ENCODE results near the gene SLC25A1. TPM values are rescaled to one million over a fixed set of nuclear protein-coding genes. Genes with fewer than 3 reads are reported as not detected.

Gene SLC25A1
- total RNA-seq, 1 donor from 2014 or later, result 63.0 TPM

DNA sequence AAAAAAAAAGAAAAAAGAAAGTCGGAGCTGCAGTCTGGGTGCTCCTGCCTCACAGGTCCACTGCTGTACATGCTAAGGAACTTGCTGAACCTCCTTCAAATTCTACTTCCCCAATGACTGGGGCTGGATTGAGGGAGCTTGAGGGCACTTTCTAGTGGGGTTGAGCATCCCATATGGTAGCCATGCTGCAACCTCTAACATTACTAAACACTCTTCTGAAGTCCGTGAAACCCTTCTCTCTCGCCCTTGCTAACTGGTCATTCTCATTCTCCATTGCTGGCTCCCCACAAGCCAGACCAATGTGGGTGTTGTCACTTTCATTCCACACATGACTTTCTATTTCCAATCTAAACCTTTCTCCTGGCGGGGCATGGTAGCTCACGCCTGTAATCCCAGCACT is 35.3 kb downstream of the SLC25A1 start:
- H3K4me1 ChIP-seq, result peaks cover 8% of the 10 kb centered on the region
- intact Hi-C loops (cut with DNase I), result no loop called here
- no peak for ATAC-seq
- H3K36me3 ChIP-seq, result peaks cover 45% of the 10 kb centered on the region
- DNase-seq, result no peak
- peaks cover 10% of the 10 kb centered on the region for H3K27me3 ChIP-seq
- TF ChIP-seq, protein P1, sequence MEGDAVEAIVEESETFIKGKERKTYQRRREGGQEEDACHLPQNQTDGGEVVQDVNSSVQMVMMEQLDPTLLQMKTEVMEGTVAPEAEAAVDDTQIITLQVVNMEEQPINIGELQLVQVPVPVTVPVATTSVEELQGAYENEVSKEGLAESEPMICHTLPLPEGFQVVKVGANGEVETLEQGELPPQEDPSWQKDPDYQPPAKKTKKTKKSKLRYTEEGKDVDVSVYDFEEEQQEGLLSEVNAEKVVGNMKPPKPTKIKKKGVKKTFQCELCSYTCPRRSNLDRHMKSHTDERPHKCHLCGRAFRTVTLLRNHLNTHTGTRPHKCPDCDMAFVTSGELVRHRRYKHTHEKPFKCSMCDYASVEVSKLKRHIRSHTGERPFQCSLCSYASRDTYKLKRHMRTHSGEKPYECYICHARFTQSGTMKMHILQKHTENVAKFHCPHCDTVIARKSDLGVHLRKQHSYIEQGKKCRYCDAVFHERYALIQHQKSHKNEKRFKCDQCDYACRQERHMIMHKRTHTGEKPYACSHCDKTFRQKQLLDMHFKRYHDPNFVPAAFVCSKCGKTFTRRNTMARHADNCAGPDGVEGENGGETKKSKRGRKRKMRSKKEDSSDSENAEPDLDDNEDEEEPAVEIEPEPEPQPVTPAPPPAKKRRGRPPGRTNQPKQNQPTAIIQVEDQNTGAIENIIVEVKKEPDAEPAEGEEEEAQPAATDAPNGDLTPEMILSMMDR (IDR thresholded peaks at IDR 0.05), result no peak
- H3K9me3 ChIP-seq, result no peaks in the 10 kb centered on the region
- peak overlapping the region; percentile 97 for H3K4me3 ChIP-seq
- H3K27ac ChIP-seq, result no peak overlapping the region

DNA sequence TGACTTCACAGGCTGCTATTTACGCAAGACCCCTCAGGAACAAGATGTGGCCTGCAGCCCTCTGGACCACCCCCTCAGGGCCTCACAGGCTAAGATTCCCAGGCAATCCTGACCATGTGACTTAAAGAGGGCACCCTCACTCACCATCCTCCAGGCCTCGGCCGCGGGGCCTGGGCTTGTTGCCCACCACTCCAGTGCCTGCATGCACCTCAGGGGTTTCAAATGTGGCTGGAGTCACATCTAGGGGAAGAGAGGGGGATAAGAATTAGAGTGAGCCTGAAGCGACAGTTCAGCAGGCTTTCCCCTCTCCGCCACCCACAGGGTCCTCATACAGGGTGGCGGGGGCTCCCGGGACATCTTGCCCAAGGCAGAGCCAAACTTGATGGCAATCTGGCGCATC is 36.1 kb downstream of the SLC25A1 start:
- ATAC-seq (no peak), DNase-seq (no peak)
- TF ChIP-seq, protein P1 (IDR thresholded peaks at IDR 0.05), result no peak
- peaks cover 8% of the 10 kb centered on the region for H3K4me1 ChIP-seq
- H3K4me3 ChIP-seq, result no peak overlapping the region
- intact Hi-C loops (cut with DNase I), result no loop called here
- no peaks in the 10 kb centered on the region for H3K9me3 ChIP-seq
- H3K27me3 ChIP-seq, result peaks cover 2% of the 10 kb centered on the region
- no peak overlapping the region for H3K27ac ChIP-seq
- H3K36me3 ChIP-seq, result peaks cover 53% of the 10 kb centered on the region

DNA sequence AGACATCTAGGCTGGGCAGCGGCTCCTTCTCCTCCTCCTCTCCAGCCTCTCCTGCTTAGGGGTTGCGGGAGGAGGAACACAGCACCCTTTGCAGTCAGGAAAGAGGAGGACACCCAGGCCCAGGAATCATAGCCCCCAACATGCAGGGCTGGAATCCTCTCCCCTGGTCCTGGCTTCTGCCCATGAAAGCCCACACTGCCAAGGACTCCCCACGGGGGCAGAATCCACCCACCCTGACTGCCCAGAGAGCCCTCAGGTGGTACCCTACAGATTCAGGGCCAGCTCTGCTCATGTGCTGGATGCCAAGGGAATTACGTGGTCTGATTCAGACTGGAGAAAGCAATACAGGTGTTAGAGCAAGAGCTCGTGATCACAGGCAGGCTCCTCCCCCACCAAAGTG is 38.6 kb downstream of the SLC25A1 start:
- intact Hi-C loops (cut with DNase I), result no loop called here
- ATAC-seq, result no peak
- Histone ChIP-seq H3K27me3 (no peaks in the 10 kb centered on the region), H3K9me3 (no peaks in the 10 kb centered on the region), H3K4me1 (peaks cover 8% of the 10 kb centered on the region), H3K4me3 (no peak overlapping the region), H3K27ac (no peak overlapping the region), H3K36me3 (peaks cover 76% of the 10 kb centered on the region)
- no peak for DNase-seq
- TF ChIP-seq, protein P1 (IDR thresholded peaks at IDR 0.05), result no peak

DNA sequence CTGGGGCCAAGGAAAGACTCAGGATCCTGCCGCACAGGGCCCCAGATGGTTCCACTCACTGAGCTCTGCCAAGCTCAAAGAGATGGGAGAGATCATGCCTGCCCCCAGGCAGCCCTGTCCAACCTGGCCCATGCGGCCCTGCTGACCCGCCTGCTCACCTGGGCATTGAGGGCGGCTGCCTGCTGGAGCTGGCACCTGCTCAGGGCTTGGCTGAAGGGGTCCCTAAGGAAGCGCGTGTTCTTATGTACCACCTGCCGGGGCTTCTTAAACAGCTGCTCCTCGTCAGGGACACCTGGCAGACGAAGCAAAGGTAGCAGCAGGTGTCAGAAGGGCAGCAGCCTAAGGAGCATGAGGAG is 39.6 kb downstream of the SLC25A1 start:
- H3K4me3 ChIP-seq, result no peak overlapping the region
- H3K9me3 ChIP-seq, result no peaks in the 10 kb centered on the region
- TF ChIP-seq, protein P1 (IDR thresholded peaks at IDR 0.05), result no peak
- H3K27me3 ChIP-seq, result no peaks in the 10 kb centered on the region
- ATAC-seq (no peak), DNase-seq (no peak)
- H3K4me1 ChIP-seq, result peaks cover 8% of the 10 kb centered on the region
- no peak overlapping the region for H3K27ac ChIP-seq
- intact Hi-C loops (cut with DNase I), result no loop called here
- peaks cover 86% of the 10 kb centered on the region for H3K36me3 ChIP-seq

DNA sequence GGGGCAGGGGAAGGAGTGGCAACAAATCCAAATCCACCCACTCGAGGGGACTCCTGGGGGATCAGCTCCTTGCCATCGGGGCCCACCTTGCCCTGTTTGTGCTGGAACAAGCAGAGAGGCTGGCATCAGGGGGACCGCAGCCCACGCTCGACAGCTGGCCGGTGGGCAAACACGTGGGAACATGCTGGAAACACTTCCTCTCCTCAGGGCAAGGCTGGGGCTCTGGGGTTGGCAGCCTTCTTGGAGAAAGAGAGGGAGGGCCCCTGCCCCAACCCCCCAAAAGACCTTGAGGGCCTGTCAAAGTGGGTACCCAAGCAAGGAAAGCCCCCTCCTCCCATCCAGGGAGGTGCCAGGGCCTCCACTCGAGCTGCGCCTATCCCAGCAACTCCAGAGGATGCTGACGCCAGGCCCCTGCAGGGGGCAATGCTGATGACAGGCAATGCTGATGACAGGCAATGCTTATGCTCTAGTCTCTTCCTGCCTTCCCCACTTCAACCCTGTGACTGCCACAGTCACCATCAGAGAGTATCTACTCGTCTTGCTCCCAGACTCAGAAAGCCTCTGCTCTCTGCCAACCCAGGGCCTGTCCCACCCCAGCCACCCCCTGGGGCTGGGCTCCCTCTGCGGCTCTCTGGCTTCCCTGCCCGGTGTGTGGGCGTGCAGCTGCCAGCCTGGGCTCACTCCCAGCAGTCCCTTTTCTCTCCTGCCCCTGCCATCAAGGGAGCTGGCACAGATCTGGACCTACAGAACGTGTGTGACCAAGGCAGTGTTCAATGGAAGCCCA is 40.1 kb downstream of the SLC25A1 start:
- H3K27me3 ChIP-seq, result no peaks in the 10 kb centered on the region
- DNase-seq (no peak), ATAC-seq (no peak)
- H3K4me1 ChIP-seq, result peaks cover 3% of the 10 kb centered on the region
- no peaks in the 10 kb centered on the region for H3K9me3 ChIP-seq
- TF ChIP-seq, protein P1 (IDR thresholded peaks at IDR 0.05), result no peak
- H3K27ac ChIP-seq, result no peak overlapping the region
- intact Hi-C loops (cut with DNase I), result no loop called here
- no peak overlapping the region for H3K4me3 ChIP-seq
- H3K36me3 ChIP-seq, result peaks cover 92% of the 10 kb centered on the region
